ENCODE data around the gene C6orf47. TPM values are rescaled to one million over a fixed set of nuclear protein-coding genes. Genes with fewer than 3 reads are reported as not detected.

C6orf47 gene
- total and polyA plus RNA-seq, 2 of the 8 experiments (the other 6 are each of a cell fraction or from before 2014, with no cell fraction given) = 4.7 to 14.6 TPM

DNA sequence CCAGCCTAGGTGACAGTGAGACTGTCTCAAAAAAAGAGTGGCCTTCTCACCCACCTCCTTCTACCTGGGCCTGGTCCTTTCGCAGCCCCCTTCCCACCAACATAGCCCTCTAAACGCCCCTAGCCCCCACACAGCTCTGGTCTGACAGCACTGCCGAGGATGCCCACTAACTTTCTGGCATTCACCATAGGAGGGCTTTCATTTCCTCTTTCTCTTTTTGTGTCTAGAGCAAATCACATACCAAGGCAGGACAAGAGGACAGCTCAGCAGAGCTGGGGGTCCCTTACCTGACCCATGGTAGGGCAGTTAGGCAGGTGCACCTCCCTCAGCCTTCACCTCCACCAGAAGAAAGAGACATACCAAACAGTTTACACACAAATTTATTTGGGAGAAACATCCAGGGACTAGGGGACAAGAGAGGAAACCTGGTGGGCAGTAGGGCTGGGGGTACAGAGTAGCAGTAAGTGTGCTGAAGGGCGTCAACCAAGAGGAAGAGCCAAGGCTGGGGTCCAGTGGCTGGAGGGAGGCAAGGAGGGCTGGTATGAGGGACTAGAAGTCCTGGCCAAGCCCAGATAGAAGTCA is 15.8 kb upstream of the C6orf47 start (continued):
- no peak for TF ChIP-seq SAP30 (IDR thresholded peaks at IDR 0.05; ENCODE audit: insufficient read depth, insufficient replicate concordance, low read length)
- TF ChIP-seq SP1 (IDR thresholded peaks at IDR 0.05; ENCODE audit: low read depth, low read length) = no peak
- TF ChIP-seq, protein P1, sequence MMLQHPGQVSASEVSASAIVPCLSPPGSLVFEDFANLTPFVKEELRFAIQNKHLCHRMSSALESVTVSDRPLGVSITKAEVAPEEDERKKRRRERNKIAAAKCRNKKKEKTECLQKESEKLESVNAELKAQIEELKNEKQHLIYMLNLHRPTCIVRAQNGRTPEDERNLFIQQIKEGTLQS (IDR thresholded peaks at IDR 0.05; ENCODE audit: insufficient read depth, low read depth, low read length) = no peak
